Transverse colon (tissue), 4 donors: ENCODE data around the gene HORMAD2. TPM values are rescaled to one million over a fixed set of nuclear protein-coding genes. Genes with fewer than 3 reads are reported as not detected.

Source experiments
- DNase-seq: peaks from one replicate; pipeline ENCODE4 v3.0.0-alpha.2; 2019
- H3K27ac ChIP-seq, 4 donors: fragments of 200-600 bp; sonication (generic); 2 replicates each; pipeline ENCODE4 v1.5.1; 2016 to 2018; ENCODE audit warnings: inconsistent platforms in 4 of 4
- H3K27me3 ChIP-seq: fragments of 200-600 bp; sonication (generic); 2 replicates; pipeline ENCODE4 v1.5.1; 2017; ENCODE audit warnings: inconsistent platforms
- H3K36me3 ChIP-seq, 4 donors: fragments of 200-600 bp; sonication (generic); 2 replicates each; pipeline ENCODE4 v1.5.1; 2017 to 2019; ENCODE audit warnings: inconsistent platforms in 4 of 4
- H3K4me1 ChIP-seq, 4 donors: fragments of 200-600 bp; sonication (generic); 2 replicates each; pipeline ENCODE4 v1.5.1; 2017 to 2020; ENCODE audit warnings: inconsistent platforms in 4 of 4
- H3K4me3 ChIP-seq, 4 donors: fragments of 200-600 bp; sonication (generic); 1 replicate in 1 of 4; 2 replicates in 3 of 4; pipeline versions ENCODE4 v1.5.1 to v1.6.1; 2017 to 2019; ENCODE audit warnings: inconsistent platforms in 4 of 4
- H3K9me3 ChIP-seq, 2 donors: fragments of 200-600 bp; sonication (generic); 2 replicates each; pipeline ENCODE4 v1.5.1; 2017 to 2019; ENCODE audit warnings: inconsistent platforms in 2 of 2
- CTCF ChIP-seq, 5 experiments: fragments of 200-600 bp in 3 of 5; fragments of 450-650 bp in 2 of 5; sonication (generic) in 3 of 5; IDR thresholded peaks; 1 replicate in 2 of 5; 2 replicates in 3 of 5; pipeline ENCODE4 v1.5.1; 2016 to 2017; ENCODE audit warnings: antibody characterized with exemption in 5 of 5, inconsistent platforms in 3 of 5, mild to moderate bottlenecking in 2 of 5, moderate library complexity in 1 of 5
- EP300 ChIP-seq: sonication (generic); formaldehyde crosslinking; IDR thresholded peaks from one replicate; pipeline ENCODE4 v1.6.1; 2017; ENCODE audit warnings: antibody characterized with exemption, low read depth
- POLR2A ChIP-seq: fragments of 450-650 bp; IDR thresholded peaks from one replicate; pipeline ENCODE4 v1.6.1; 2016; ENCODE audit warnings: antibody characterized with exemption, mild to moderate bottlenecking, moderate library complexity
- POLR2AphosphoS5 ChIP-seq, 3 donors: sonication (generic); formaldehyde crosslinking; IDR thresholded peaks; one replicate each; pipeline ENCODE4 v1.6.1; 2016; ENCODE audit warnings: antibody characterized with exemption in 3 of 3
- WGBS, 2 donors: methylation state at CpG; one replicate each; pipeline ENCODE4 v1.1.5; 2018; ENCODE audit warnings: low coverage in 1 of 2; 5-methylcytosine and 5-hydroxymethylcytosine counted together
- in situ Hi-C, 4 donors: fragments of 200-750 bp; cut with MboI; loops; one replicate each; pipeline versions ENCODE4 v1.15.0 to v1.15.1; 2017; ENCODE audit warnings: low sequenced_read_pairs in 3 of 4, low pct_ligation_motif_present in 1 of 4, low pct_unique_long_range_greater_than_20kb in 1 of 4
- intact Hi-C: fragments of 100-400 bp; cut with DNase I; formaldehyde crosslinking; loops from one replicate; pipeline ENCODE4 v1.15.1; 2023; ENCODE audit warnings: low total_unique reads
- total RNA-seq, 4 donors: library from RNA; depleted of rRNA; stranded (reverse); fragments of >200 nt; gene quantifications; one replicate each; pipeline ENCODE4 v1.1.0, GENCODE V29; 2016

The HORMAD2 gene
- total RNA-seq, 4 donors from 2014 or later, result not detected

- H3K27ac ChIP-seq, result no peak overlapping the region
- in situ Hi-C loops (no loop called here), intact Hi-C loops (no loop called here)
- no peak for DNase-seq
- H3K4me1 ChIP-seq, result no peaks in the 10 kb centered on the region
- H3K4me3 ChIP-seq, result no peak overlapping the region
- H3K27me3 ChIP-seq, result peaks cover 7% of the 10 kb centered on the region
- 87 to 100% methylated on average over 2 of the region's 2 CpGs for WGBS, 2 donors
- no peaks in the 10 kb centered on the region for H3K36me3 ChIP-seq
- H3K9me3 ChIP-seq, result no peaks in the 10 kb centered on the region
- TF ChIP-seq EP300 (no peak), POLR2A (no peak), POLR2AphosphoS5 (IDR thresholded peaks at IDR 0.05) (no peak), CTCF (IDR thresholded peaks at IDR 0.05) (no peak)
Observed at GRCh38 chr22:30188911-30189310, 108.6 kb downstream of the HORMAD2 start.

- WGBS, 2 donors, result 72 to 100% methylated on average over 1 of the region's 1 CpG
- Histone ChIP-seq H3K36me3 (no peaks in the 10 kb centered on the region), H3K27ac (no peak overlapping the region), H3K27me3 (peaks cover 7% of the 10 kb centered on the region), H3K9me3 (no peaks in the 10 kb centered on the region), H3K4me3 (no peak overlapping the region), H3K4me1 (peaks cover 0 to 4% (median 0%) of the 10 kb centered on the region in 4 donors)
- no peak for TF ChIP-seq POLR2AphosphoS5 (IDR thresholded peaks at IDR 0.05)
- intact Hi-C loops (no loop called here), in situ Hi-C loops (no loop called here)
- no peak for DNase-seq
Observed at GRCh38 chr22:30190574-30190973, 110.3 kb downstream of the HORMAD2 start.

GRCh38 chr22:30191040-30191701 lies 110.9 kb downstream of the HORMAD2 start:
- in situ Hi-C loops, result no loop called here

GRCh38 chr22:30192427-30192826 lies 112.2 kb downstream of the HORMAD2 start:
- H3K27ac ChIP-seq, result no peak overlapping the region
- H3K27me3 ChIP-seq, result peaks cover 7% of the 10 kb centered on the region
- no peak for TF ChIP-seq POLR2A
- no peak for TF ChIP-seq CTCF (IDR thresholded peaks at IDR 0.05)
- no peak for TF ChIP-seq EP300
- TF ChIP-seq POLR2AphosphoS5 (IDR thresholded peaks at IDR 0.05), result no peak
- 67 to 76% methylated on average over 1 of the region's 1 CpG for WGBS, 2 donors
- intact Hi-C loops, result loop anchor here (2.0 kb wide), 1 partner anchor 16 kb away; no protein-coding TSS in a partner anchor
- H3K36me3 ChIP-seq, result no peaks in the 10 kb centered on the region
- H3K4me3 ChIP-seq, result no peak overlapping the region
- DNase-seq, result no peak
- peaks cover 0 to 23% (median 14%) of the 10 kb centered on the region in 4 donors for H3K4me1 ChIP-seq
- H3K9me3 ChIP-seq, result no peaks in the 10 kb centered on the region
- in situ Hi-C loops, result no loop called here

More at GRCh38 chr22:30191040-30191701, 110.9 kb downstream of the HORMAD2 start:
- 74 to 76% methylated on average over 2 to 3 of the region's 3 CpGs for WGBS, 2 donors
- no peak overlapping the region for H3K27ac ChIP-seq
- no peak for DNase-seq
- H3K4me1 ChIP-seq, result peaks cover 0 to 10% (median 3%) of the 10 kb centered on the region in 4 donors
- intact Hi-C loops, result no loop called here
- H3K4me3 ChIP-seq, result no peak overlapping the region
- H3K27me3 ChIP-seq, result peaks cover 7% of the 10 kb centered on the region
- TF ChIP-seq EP300, result no peak
- no peak for TF ChIP-seq CTCF (IDR thresholded peaks at IDR 0.05)
- no peak for TF ChIP-seq POLR2AphosphoS5 (IDR thresholded peaks at IDR 0.05)
- no peak for TF ChIP-seq POLR2A
- no peaks in the 10 kb centered on the region for H3K36me3 ChIP-seq
- H3K9me3 ChIP-seq, result no peaks in the 10 kb centered on the region
